HG03442 (cell line): Measurements from ENCODE around the gene MOB3C.

Experiments
- ATAC-seq: cut with Tn5 transposase; IDR thresholded peaks from one replicate; pipeline ENCODE4 v1.9.1; 2021; ENCODE audit warnings: mild to moderate bottlenecking, moderate library complexity; ENCODE audit not compliant: unreplicated experiment

Gene MOB3C

DNA sequence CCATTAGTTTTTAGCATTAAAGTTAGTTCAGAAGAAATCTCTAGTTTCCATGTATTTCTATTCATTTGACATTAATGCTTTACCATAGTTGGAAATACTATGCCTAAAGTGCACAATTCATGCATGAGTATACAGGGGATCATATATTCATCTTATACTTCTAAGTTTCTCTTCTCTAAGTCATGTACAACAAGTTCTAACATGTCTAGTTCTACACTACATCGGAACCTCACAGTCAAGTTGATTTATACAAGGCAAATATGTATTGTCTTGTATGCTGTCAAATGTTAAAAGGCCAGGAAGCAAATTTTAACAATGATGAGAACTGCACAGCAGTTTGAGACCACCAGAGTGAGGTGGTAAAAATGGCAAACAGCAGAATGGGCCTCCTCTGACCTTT lies 22.9 kb upstream of the MOB3C start:
- ATAC-seq = no peak

DNA sequence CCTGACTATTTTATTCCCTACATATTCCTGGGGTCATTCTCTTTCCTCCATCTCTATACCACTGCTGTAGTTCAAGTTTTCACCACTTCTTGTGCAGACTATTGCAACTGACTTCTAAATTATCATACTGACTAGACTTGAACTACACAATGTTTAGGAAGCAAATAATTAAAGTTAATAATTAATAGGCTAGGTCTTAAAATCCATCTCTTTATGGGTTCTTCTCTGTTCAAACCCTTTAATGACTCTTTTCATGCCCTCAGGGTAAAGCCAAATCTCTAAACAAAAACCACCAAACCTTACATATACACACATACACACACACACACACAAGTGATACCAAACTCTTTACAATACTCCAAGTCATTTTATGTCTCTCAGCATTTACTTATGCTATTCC lies 22.3 kb upstream of the MOB3C start:
- ATAC-seq = no peak

DNA sequence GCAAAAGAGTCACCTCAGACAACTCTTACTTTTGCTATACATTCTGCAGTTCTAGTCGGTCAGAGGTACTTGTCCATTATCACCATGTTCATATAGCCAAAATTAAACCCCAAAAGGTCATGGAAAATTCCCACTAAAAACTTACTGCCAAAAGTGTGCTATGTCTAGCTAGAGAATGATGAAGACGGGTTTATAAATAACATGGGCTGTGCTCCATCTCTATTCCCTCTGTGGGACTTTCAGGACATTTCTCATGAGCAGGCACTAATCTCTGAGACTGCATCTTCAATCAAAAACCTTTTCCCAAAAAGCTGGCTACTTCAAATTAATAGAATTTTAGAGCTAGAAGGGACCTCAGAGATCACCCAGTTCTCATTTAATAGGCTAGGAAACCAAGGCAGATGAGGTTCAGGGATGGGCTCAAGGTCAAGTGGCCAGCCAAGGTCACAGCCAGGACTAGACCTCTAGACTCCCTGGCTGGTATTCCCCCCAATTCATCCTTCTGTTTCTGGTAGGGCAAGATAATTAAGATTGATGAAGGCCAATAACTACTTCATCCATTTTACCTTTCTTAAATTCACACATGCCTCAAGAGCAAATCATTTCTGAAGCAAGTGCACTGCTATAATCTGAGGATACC lies 21.0 kb upstream of the MOB3C start:
- ATAC-seq = no peak

DNA sequence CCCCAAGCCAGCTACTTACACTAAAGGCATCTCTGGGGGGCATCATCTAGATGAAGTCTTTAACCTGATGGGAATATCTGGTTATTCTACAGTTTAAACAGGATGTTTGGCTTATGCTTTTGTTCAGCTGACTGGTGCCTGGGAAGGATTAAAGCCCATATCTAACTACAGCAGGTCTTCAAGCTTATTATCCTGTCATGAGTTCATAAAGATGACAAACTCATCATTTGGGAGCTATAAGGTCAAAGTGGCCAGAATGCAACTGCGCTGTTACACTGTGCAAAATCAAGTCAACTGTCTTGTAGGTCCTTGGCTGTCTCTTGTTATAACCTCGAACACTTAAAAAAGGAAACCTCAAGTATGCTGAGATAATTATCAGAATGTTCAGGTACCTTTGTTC lies 18.6 kb upstream of the MOB3C start:
- no peak for ATAC-seq

DNA sequence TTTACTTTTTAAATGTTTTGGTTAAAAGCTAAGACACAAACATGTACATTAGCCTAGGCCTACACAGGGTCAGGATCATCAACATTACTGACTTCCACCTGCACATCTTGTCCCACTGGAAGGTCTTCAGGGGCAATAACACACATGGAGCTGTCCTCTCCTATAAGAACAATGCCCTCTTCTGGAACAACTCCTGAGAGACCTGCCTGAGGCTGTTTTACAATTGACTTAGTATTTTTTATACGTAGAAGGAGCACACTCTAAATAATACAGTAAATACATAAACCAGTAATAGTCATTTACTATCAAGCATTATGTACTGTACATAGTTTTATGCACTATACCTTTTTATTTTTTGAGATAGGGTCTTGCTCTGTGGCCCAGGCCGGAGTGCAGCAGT lies 14.1 kb upstream of the MOB3C start:
- ATAC-seq = no peak

DNA sequence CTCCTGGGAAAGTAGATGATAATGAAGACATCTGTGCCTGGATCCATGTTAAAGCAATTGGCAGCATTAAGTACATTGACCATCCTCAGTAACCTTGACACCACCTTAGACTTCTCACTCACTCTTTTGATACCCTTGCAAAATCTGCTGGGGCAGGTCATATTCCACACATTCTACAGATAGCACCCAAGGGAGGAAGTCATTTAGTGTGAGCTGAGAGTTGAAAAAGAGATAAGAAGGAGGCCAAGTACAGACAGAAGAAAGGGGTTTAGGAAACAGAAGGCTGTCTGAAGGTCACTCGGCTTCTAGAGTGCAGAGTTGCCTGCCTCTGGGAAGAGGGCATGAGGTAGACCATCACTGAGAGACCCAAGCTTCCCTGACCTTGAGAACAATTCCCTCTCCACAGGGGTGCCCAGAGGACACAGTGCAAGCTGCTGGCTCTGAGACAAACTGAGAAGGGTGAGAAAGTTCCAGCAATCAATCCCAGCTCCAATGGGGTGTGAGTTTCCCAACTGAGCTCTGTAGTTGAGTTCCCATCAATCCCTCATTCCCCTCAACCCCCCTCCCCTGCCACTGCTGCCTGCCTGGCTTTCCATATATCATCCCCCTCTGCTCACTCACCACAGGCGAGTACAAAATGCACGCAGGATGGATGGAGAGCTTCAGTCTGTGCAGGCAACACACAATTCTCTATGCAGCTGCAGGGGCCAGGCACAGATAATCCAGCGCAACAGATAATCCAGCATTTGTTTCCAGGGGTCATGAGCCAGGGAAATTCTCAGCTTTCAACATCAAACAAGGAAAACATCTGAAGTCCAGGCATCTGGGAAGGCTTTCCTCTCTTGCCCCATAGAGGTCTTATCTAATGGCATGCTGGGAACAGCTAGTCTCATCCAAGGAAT lies 7.4 kb upstream of the MOB3C start:
- ATAC-seq = no peak

DNA sequence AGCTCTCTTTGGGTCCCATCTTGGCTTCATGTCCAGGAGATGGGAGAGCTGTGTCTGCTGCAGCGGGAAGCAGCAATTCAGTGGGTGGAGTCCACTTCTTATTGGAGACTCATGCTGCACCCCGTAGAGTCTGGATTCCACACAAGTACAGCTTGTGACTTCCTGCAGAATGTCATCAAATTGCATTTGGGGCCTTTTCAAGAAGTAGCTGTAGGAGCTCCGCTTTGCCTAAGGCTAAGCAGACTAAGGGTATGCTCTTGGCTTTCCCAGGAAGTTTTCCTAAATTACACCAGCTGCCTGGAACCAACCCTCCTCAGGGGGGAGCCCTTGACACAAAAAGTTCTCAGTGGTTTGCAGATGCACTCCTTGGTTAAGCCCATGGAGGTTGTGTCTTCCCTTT lies 5.7 kb upstream of the MOB3C start:
- no peak for ATAC-seq

DNA sequence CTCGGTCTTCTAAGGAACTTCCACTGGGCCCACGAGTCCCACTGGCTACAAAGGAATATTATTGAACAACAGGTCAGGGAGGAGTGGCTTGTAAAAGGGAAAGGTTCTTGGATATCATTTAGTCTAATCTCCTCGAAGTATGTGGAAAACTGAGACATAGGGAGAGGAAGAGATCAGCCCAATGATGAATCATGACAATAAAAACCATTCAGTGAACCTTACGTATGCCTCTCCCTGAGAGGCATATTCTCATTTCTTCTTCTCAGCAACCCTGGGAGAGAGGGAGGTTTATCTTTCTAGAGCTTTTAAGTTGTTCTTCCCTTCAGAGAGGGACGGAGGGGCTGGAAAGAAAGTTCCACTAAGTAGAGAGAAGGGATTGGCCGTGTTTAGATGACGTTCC lies 5.3 kb upstream of the MOB3C start:
- ATAC-seq = no peak

DNA sequence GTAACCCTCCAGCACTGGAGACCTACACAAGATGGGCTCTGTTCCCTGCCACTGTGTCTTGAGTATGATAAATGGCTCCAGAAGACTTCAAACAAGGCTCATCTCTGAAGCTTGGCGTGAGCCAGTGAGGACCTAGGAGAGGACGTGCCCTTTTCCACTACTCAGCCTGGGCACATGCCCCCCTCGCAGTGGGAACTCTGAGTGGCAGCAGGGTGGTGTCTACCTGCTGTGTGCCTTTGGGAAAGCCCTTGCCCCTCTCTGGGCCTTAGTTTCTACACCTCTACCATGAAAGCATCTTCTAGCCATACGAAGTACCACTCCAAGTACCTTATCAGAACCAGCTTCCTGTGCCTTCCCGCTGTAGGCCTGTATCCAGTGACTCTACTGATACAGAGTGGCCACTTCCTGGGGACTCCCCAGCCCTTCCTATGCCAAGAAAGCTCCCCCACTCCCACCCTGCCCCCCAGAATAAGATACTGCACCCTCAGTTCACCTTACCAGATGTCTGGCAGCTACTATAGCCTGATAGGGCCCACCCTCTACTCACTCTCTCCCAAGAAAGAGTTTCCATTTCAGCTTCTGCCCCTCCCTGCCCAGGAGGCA lies 3.1 kb upstream of the MOB3C start:
- no peak for ATAC-seq

DNA sequence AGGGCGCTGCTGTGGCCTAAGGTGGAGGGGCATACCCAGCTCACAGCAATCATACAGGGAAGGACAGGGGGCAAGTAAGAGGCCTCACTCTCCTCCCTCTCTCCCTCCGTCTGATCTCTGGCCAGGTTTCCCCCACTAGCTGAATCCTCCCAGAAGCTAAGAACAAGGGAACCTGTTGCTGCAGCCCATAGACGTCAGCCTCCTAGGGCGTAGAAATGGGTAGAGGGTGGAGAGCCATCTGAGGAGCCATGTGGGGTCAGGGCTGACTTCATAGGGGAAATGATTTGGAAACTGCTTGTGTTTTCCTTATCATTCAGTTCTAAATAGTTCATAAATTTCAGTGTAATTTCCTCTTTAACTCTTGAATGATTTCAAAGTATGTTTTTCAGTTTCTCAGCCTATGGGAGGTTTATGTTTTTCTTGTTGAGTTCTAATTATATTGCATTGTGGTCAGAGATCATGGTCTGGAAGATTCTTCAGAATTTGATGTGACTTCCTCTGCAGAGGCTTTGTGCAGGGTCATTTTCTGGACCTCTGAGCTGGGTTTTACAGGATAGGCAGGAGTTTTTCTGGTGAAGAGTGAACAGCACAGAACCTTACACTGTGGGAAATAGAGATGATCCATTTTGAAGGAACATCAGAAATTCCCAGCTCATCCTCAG lies 2.3 kb upstream of the MOB3C start:
- no peak for ATAC-seq

DNA sequence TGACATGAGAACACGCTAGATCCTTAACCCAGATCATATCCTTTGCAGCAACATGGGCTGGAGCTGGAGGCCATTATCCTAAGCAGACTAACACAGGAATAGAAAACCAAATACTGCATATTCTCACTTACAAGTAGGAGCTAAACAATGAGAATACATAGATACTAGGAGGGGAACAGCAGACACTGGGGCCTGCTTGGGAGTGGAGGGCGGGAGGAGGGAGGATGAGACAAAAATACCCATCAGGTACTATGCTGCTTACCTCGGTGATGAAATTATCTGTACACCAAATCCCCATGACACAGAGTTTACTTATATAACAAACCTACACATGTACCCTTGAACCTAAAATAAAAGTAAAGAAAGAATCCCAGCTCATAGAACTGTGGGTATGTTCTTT lies 1.2 kb upstream of the MOB3C start:
- ATAC-seq = no peak

DNA sequence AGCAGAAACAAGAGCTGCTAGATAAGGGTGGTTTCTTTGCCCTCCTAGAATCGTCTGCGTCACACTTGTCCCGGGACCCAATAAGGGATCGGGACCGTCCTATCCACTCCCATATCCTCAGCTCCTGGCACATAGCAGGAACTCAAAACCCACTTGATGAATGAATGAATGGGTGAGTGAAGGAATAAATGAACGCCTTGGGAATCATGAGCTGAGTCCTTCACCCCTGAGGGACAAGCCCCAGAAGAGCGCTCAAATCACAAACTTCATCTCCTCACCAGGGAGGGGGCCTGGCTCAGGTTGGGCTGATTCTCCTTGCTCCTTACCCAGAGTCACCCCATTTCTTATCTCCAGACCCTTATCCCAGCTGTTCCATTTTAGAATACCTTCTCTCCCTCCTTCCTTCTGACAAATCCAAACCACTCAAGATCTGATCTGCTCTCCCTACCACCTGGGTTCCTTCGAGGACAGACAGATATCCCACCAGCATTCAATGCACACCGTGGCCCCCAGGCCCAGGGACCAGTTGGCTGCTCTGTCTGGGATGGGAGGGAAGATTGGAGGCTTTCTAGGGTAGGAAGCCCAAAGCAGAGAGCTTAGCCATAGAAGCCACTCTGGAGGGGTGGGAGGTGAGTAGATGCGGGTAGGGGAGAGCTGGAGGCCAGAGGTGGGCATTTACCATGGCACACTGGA lies 643 bp upstream of the MOB3C start:
- ATAC-seq = no peak

DNA sequence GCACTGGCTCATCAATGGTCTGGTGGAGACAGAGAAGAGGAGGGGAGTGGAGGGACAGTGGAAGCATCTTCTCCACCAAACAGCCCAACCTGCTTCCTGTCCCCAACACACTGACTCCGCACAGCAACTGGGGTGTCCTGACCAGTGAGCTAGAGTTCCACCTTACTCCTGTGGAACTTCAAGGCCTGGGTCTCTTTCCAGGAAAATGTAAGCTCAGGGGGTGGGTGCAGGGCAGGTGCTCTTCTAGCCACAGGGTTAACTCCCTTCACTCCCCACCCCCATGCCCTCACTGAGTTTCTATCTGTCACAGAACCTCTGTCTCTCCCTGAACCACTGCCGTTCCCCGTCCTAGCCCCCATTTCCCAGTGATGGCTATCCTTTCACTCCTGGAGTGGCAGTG lies 876 bp downstream of the MOB3C start:
- ATAC-seq = no peak

DNA sequence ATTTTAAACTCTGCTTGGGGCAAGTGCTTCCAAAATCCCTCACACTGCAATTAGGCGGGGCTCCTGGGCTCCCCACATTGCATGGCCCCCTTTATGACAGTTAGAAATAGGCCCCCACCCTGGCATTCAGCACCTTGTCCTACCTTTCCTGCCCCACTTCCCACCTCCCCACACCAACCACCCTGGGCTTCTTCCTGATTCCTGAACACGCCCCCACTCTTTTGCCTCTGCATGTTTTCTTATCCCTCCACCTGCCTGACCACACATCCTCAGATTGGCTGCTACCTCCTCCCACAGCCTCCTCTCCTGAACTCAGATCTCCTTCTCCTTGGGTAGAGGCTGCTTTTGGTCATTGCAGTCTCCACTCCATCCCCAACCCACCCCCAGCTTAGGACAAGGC lies 1.5 kb downstream of the MOB3C start:
- ATAC-seq = no peak

DNA sequence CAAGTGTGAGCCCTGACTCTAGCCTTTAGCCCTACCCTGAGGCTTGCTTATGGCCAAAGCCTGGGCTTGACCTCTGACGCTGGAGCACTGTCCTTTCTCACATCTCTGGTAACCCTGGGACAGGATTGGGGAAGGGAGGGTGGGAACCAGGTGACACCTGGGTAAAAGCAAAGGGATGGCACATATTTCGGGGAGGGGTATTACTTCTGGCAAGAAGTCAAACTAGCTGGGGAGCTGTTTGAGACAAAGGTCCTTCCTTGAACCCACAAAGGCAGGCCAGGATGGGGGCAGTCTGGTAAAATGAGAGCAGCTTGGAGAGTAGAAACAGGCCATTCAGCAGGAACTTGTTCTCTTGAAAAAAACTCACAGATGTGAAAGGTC lies 2.0 kb downstream of the MOB3C start:
- no peak for ATAC-seq

DNA sequence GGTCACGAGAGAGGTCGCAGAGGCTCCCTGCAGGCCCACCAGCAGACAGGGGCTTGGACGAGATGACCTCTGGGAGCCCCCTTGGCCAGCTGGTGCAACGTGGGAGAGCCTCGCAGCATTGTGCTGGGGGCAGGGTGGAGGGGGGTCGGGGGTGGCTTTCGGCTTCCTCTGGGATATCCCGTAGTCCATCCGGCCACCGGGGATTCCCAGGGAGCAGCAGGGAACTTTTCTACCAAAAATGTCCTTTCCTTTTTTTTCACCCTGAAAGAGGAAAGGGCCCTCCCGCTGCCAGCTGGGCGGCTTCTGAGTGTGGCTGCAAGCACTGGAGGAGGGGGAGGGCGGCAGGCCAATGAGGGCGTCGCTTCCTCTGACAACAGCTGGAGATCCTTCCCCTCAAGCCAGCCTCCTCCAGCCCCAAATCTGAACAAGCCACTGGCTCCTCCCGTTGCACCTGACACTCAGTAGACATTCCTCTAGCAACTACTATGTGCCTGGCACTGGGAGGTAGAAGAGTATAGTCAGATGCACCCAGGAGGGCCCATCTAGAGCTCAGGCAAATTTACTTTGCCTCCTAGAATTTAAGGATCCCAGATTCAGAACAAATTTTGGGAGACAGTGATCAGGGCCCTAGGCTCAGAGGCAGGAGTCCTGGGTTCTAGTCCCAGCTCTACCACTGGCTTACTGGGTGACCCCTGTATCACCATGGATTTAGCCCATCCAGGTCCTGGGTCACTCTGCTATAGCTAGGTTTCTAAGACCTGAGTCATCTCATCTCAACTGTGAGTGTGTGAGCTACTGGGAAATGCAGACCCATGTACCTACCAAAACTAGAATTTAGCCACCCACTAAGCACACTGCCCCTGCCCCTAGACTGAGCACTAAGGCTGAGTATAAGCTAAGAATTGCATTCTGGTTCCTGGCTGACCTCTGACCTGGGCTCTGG lies 2.7 kb downstream of the MOB3C start:
- peak; percentile 60 for ATAC-seq

DNA sequence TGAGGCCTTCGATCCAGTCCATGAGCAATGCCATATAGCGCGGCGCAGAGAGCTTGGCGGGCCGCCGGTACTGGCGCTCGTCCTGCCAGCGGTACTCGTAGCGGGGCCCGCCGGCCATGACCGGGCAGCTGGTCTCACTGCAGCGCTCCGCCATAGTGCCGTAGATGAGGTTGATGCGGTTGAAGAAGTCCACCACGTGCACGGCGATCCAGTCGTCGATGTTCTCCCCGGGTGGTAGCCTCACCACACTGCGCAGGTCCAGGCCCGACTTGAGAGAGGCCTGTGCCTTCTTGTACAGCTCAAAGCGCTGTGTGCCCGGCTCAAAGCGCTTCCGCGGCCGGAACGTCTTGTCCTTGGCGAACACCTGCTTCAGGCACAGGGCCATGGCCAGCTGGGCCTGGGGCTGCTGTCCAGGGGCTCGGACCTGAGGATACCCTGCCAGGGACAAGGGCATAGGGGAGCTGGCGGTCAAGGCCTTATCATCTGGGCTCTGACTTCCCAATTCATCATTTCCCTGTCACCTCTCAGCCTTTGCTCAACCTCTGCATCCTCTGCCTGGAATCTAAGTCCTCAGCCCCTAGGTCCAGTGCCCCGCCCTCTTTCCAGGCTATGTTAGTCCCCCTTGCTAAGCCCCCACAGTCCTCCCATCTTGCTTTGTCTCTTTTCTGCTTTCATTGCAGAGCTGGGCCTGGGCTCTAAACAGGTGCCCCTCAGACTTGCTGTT lies 3.5 kb downstream of the MOB3C start:
- no peak for ATAC-seq

DNA sequence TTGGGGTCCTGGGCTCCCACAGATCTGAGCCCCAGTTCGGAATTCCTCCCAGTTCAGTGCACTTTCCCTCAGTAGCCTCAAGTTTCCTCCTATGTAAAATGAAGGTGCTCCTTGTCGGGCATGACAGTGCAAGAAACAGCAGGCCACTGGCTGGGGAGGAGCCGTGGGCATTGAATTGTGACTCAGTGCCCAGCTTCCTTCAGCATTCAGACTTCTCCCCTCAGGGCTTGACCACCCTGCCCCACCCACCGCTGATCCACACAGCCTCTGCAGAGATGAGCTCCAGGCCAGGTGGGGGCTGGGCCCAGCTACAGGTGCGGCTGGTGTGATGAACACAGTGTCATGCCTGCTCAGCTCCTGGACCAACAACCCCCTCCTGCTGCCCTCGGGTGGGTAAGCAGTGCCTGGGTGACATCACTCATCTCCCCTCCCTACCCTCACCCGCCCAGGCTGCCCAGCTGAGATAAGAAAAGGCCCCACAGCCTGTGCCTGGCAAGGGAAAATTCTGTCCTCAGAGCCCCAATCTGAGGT lies 4.9 kb downstream of the MOB3C start:
- no peak for ATAC-seq
